Neuronal stem cell (in vitro differentiated cells): Measurements from ENCODE around the gene FABP3.

Source experiments
- DNase-seq: peaks from one replicate; pipeline ENCODE4 v3.0.0-alpha.2; 2013; ENCODE audit warnings: low spot score
- H2AFZ ChIP-seq: one replicate; pipeline ENCODE4 v1.6.1; 2013; ENCODE audit warnings: mild to moderate bottlenecking, low read length, inconsistent platforms
- H2AK5ac ChIP-seq: 2 replicates; pipeline ENCODE4 v1.6.1; 2013; ENCODE audit warnings: low read depth, mild to moderate bottlenecking, inconsistent platforms, low read length, moderate library complexity, mixed read lengths
- H2BK120ac ChIP-seq: 2 replicates; pipeline ENCODE4 v1.6.1; 2013; ENCODE audit warnings: low read depth, mild to moderate bottlenecking, inconsistent platforms, low read length, moderate library complexity, mixed read lengths
- H2BK12ac ChIP-seq: one replicate; pipeline ENCODE4 v1.6.1; 2013; ENCODE audit warnings: low read length, inconsistent platforms
- H2BK15ac ChIP-seq: 2 replicates; pipeline ENCODE4 v1.6.1; 2013; ENCODE audit warnings: mild to moderate bottlenecking, low read length, inconsistent platforms, mixed read lengths
- H2BK5ac ChIP-seq: one replicate; pipeline ENCODE4 v1.6.1; 2013; ENCODE audit warnings: inconsistent platforms, mild to moderate bottlenecking, low read length, moderate library complexity
- H3K14ac ChIP-seq: one replicate; pipeline ENCODE4 v1.6.1; 2013; ENCODE audit warnings: low read length, inconsistent platforms
- H3K18ac ChIP-seq: 2 replicates; pipeline ENCODE4 v1.6.1; 2013; ENCODE audit warnings: low read length, inconsistent platforms
- H3K23ac ChIP-seq: 2 replicates; pipeline ENCODE4 v1.6.1; 2013; ENCODE audit warnings: low read depth, mild to moderate bottlenecking, mixed read lengths, low read length, inconsistent platforms; ENCODE audit not compliant: poor library complexity
- H3K27ac ChIP-seq: replicated peaks from 3 replicates; pipeline ENCODE4 v1.5.1; 2013; ENCODE audit warnings: low read length, inconsistent platforms
- H3K27me3 ChIP-seq, 3 experiments: 2 replicates each; pipeline ENCODE4 v1.6.1; 2013; ENCODE audit warnings: low read length in 3 of 3, mild to moderate bottlenecking in 2 of 3, inconsistent platforms in 1 of 3, low read depth in 1 of 3, mixed read lengths in 1 of 3, moderate library complexity in 1 of 3; ENCODE audit not compliant: control insufficient read depth in 3 of 3, insufficient read depth in 3 of 3
- H3K36me3 ChIP-seq, 2 donors: replicated peaks in 1 of 2; 2 replicates each; pipeline ENCODE4 v1.6.1; 2013; ENCODE audit warnings: low read length in 2 of 2; ENCODE audit not compliant: control insufficient read depth in 2 of 2, insufficient read depth in 2 of 2
- H3K4ac ChIP-seq: 2 replicates; pipeline ENCODE4 v1.6.1; 2013; ENCODE audit warnings: inconsistent platforms, mild to moderate bottlenecking, low read length, moderate library complexity
- H3K4me1 ChIP-seq, 2 donors: 1 replicate in 1 of 2; 2 replicates in 1 of 2; pipeline ENCODE4 v1.6.1; 2013; ENCODE audit warnings: low read length in 2 of 2, low read depth in 1 of 2; ENCODE audit not compliant: control insufficient read depth in 2 of 2, insufficient read depth in 1 of 2
- H3K4me2 ChIP-seq: one replicate; pipeline ENCODE4 v1.6.1; 2013; ENCODE audit warnings: mild to moderate bottlenecking, low read length, inconsistent platforms; ENCODE audit not compliant: insufficient read depth, poor library complexity, severe bottlenecking
- H3K4me3 ChIP-seq, 2 donors: 2 replicates each; pipeline ENCODE4 v1.5.1; 2013; ENCODE audit warnings: low read length in 2 of 2, mild to moderate bottlenecking in 2 of 2, inconsistent platforms in 1 of 2, moderate library complexity in 1 of 2
- H3K79me1 ChIP-seq: one replicate; pipeline ENCODE4 v1.6.1; 2013; ENCODE audit warnings: low read depth, mild to moderate bottlenecking, inconsistent platforms, low read length, moderate library complexity
- H3K9ac ChIP-seq: one replicate; pipeline ENCODE4 v1.6.1; 2013; ENCODE audit warnings: mild to moderate bottlenecking, low read depth, low read length, inconsistent platforms; ENCODE audit not compliant: poor library complexity
- H3K9me3 ChIP-seq, 2 donors: replicated peaks in 1 of 2; 2 replicates each; pipeline versions ENCODE3 to v1.6.1; 2013; ENCODE audit warnings: low read length in 2 of 2, mild to moderate bottlenecking in 2 of 2, inconsistent platforms in 1 of 2, low read depth in 1 of 2, mixed read lengths in 1 of 2, moderate library complexity in 1 of 2; ENCODE audit not compliant: control insufficient read depth in 2 of 2, insufficient read depth in 1 of 2
- H4K8ac ChIP-seq: one replicate; pipeline ENCODE4 v1.6.1; 2013; ENCODE audit warnings: low read depth, mild to moderate bottlenecking, inconsistent platforms, low read length, moderate library complexity
- H4K91ac ChIP-seq: one replicate; pipeline ENCODE4 v1.6.1; 2013; ENCODE audit warnings: low read length, low read depth, mild to moderate bottlenecking, inconsistent platforms; ENCODE audit not compliant: poor library complexity
- WGBS, 2 donors: extraction: QIAGEN DNeasy Blood & Tissue Kit; methylation state at CpG; one replicate each; pipeline ENCODE4 v1.1.7; 2013; ENCODE audit warnings: missing lambda C conversion rate in 2 of 2, mixed read lengths in 1 of 2; ENCODE audit not compliant: insufficient read length in 2 of 2, insufficient replicate concordance in 1 of 2; ENCODE audit errors: extremely low coverage in 2 of 2; 5-methylcytosine and 5-hydroxymethylcytosine counted together

Gene FABP3

DNA sequence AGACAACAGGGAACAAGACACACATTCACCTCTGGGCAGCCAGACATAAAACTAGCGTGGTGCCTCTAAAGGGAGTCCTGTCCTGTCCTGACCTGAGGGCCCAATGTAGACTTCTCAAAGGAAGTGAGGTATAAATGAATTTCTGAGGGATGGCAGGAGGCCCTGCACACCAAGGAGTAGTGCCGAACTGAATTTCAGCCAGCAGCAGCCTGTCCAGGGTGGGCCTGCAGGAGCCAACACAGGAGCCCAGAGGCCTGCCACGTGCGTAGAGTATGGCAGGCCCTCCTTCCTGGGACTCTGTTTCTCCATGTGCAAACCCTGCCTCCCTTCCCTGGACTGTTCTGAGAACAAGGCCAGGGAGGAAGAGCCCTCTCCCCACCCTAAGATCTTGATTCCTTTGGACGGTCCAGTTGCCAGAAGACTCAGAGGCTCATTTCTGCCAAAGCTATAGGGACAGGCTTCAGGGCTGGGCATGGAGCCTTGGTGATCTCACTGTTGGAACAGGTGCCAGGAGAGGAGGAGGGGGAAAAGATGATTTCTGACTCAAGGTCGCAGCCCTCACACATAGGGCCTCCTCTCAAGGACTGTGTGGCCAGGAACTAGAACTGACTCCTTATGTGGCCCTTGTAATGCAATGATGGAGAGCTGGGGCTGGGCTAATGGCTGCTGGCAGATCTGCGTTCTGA, 1.8 kb upstream of the FABP3 start:
- WGBS, 2 donors: no CpG with 5 or more reads among the region's 7 CpGs
- Histone ChIP-seq H2BK120ac (no peak overlapping the region), H2AFZ (no peak overlapping the region), H3K9me3 (no peaks in the 10 kb centered on the region), H2AK5ac (peak overlapping the region; percentile 73), H3K9ac (no peak overlapping the region), H2BK5ac (no peak overlapping the region), H4K8ac (no peak overlapping the region), H3K14ac (no peak overlapping the region), H3K36me3 (no peaks in the 10 kb centered on the region), H3K4me1 (peaks cover 23 to 34% of the 10 kb centered on the region in 2 donors), H3K18ac (peak overlapping the region; percentile 72), H4K91ac (no peak overlapping the region), H3K27me3 (peaks cover 0 to 8% (median 0%) of the 10 kb centered on the region in 3 experiments), H2BK15ac (peak overlapping the region; percentile 66), H3K23ac (no peak overlapping the region), H3K4me3 (no peak overlapping the region), H3K27ac (no peak overlapping the region), H3K4ac (no peak overlapping the region), H2BK12ac (peak overlapping the region; percentile 76), H3K79me1 (no peaks in the 10 kb centered on the region), H3K4me2 (no peak overlapping the region)
- no peak for DNase-seq

DNA sequence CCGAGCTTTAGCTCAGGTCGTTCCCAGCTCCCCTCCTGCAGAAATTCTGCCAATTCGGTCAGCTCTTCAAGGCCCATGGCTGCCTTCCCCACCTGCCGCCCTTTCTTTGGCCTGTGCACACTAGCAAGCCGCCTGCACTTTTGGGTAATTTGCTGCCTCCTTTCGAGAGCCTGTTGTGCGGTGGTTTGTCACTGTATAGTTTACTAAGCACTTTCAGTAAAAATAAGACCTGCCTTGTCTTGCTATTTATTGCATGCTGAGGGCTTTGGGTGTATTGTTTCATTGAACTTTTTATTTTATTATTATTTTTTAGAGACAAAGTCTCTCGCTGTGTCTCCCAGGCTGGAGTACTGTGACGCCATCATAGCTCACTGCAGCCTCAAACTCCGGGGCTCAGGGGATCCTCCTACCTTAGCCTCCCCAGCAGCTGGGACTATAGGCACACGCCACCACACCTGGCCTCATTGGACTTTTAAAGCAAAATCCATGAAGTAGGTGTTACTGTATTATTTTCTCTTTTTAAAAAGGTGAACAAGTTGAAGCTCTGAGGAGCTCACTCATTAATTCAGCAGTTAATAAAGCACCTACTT, 1.1 kb upstream of the FABP3 start:
- Histone ChIP-seq H2AFZ (peak overlapping the region; percentile 87), H3K4ac (no peak overlapping the region), H4K8ac (no peak overlapping the region), H3K27me3 (peaks cover 0 to 8% (median 0%) of the 10 kb centered on the region in 3 experiments), H3K9ac (no peak overlapping the region), H3K4me2 (peak overlapping the region; percentile 65), H3K4me3 (peak overlapping the region in 1 of 2 donors; percentile 49), H3K79me1 (no peaks in the 10 kb centered on the region), H2BK12ac (no peak overlapping the region), H2BK120ac (no peak overlapping the region), H2BK5ac (no peak overlapping the region), H3K27ac (peak overlapping the region; percentile 33), H4K91ac (no peak overlapping the region), H3K18ac (no peak overlapping the region), H2AK5ac (no peak overlapping the region), H3K14ac (no peak overlapping the region), H3K4me1 (peaks cover 23 to 34% of the 10 kb centered on the region in 2 donors), H2BK15ac (no peak overlapping the region), H3K9me3 (no peaks in the 10 kb centered on the region), H3K36me3 (peaks cover 0 to 1% of the 10 kb centered on the region in 2 donors), H3K23ac (no peak overlapping the region)
- no CpG with 5 or more reads among the region's 11 CpGs for WGBS, 2 donors
- no peak for DNase-seq

- H3K9ac ChIP-seq: peak overlapping the region; percentile 71
- H3K9me3 ChIP-seq: no peaks in the 10 kb centered on the region
- peak overlapping the region; percentile 39 for H3K18ac ChIP-seq
- no peak overlapping the region for H4K91ac ChIP-seq
- DNase-seq: no peak
- no peak overlapping the region for H4K8ac ChIP-seq
- peak overlapping the region; percentile 59 for H2AK5ac ChIP-seq
- H3K23ac ChIP-seq: peak overlapping the region; percentile 37
- no peak overlapping the region for H3K4ac ChIP-seq
- peaks cover 0 to 14% of the 10 kb centered on the region in 2 donors for H3K36me3 ChIP-seq
- no peak overlapping the region for H3K27ac ChIP-seq
- no peak overlapping the region for H2BK5ac ChIP-seq
- H3K4me1 ChIP-seq: peaks cover 23 to 34% of the 10 kb centered on the region in 2 donors
- H3K4me2 ChIP-seq: peak overlapping the region; percentile 85
- peak overlapping the region; percentile 87 for H2AFZ ChIP-seq
- peak overlapping the region; percentile 76 for H2BK12ac ChIP-seq
- H3K14ac ChIP-seq: peak overlapping the region; percentile 79
- H2BK15ac ChIP-seq: no peak overlapping the region
- H3K79me1 ChIP-seq: no peaks in the 10 kb centered on the region
- H3K27me3 ChIP-seq: peaks cover 0 to 8% (median 0%) of the 10 kb centered on the region in 3 experiments
- WGBS, 2 donors: no CpG with 5 or more reads among the region's 10 CpGs
- H3K4me3 ChIP-seq: peak overlapping the region; percentile 49 to 75
- peak overlapping the region; percentile 10 for H2BK120ac ChIP-seq
These were observed 173 bp downstream of the FABP3 start for GRCh38 chr1:31372751-31373055.

DNA sequence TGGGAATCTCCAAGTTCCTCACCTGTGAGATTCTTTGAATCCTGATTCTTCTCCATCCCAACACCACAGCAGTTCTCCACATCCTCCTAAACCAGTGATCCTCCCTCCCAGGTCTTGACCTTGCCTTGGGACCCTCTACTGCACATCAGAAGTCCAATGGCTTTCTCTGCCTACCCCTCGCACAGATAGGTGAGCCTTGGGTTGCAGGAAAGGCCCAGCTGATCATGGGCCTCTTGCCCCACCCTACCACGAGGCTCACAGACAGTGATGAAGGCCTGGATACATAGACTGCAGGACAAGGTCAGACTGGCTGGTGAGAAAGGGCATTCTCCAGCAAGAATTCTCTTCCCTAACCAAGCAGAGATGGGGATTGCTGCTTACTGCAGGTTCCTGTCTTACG, 825 bp downstream of the FABP3 start:
- Histone ChIP-seq H3K4me2 (no peak overlapping the region), H3K36me3 (peaks cover 0 to 21% of the 10 kb centered on the region in 2 donors), H2BK5ac (no peak overlapping the region), H4K91ac (no peak overlapping the region), H3K4me1 (peaks cover 23 to 30% of the 10 kb centered on the region in 2 donors), H2AK5ac (no peak overlapping the region), H2BK15ac (no peak overlapping the region), H2BK12ac (no peak overlapping the region), H3K27ac (no peak overlapping the region), H3K18ac (no peak overlapping the region), H2BK120ac (no peak overlapping the region), H3K14ac (no peak overlapping the region), H4K8ac (no peak overlapping the region), H3K23ac (no peak overlapping the region), H3K9me3 (no peaks in the 10 kb centered on the region), H3K4me3 (peak overlapping the region in 1 of 2 donors; percentile 49), H3K27me3 (peaks cover 0 to 8% (median 0%) of the 10 kb centered on the region in 3 experiments), H2AFZ (no peak overlapping the region), H3K79me1 (no peaks in the 10 kb centered on the region), H3K4ac (no peak overlapping the region), H3K9ac (no peak overlapping the region)
- WGBS, 2 donors: no CpG with 5 or more reads among the region's 3 CpGs
- DNase-seq: no peak
